HUES6 (cell line): Measurements from ENCODE around the gene AGBL4.

Source experiments
- H3K27ac ChIP-seq: 2 replicates; pipeline ENCODE4 v1.7.0; 2013; ENCODE audit warnings: low read depth, mild to moderate bottlenecking, low read length, inconsistent platforms
- H3K27me3 ChIP-seq: 2 replicates; pipeline ENCODE4 v1.6.1; 2013; ENCODE audit warnings: low read length; ENCODE audit not compliant: control insufficient read depth, insufficient read depth
- H3K36me3 ChIP-seq: 2 replicates; pipeline ENCODE4 v1.6.1; 2013; ENCODE audit warnings: low read length; ENCODE audit not compliant: control insufficient read depth, insufficient read depth
- H3K4me1 ChIP-seq: 2 replicates; pipeline ENCODE4 v1.6.1; 2013; ENCODE audit warnings: low read length; ENCODE audit not compliant: control insufficient read depth, insufficient read depth
- H3K4me3 ChIP-seq: 2 replicates; pipeline ENCODE4 v1.5.1; 2013; ENCODE audit warnings: low read depth, low read length
- H3K9ac ChIP-seq: one replicate; pipeline ENCODE4 v1.6.1; 2013; ENCODE audit warnings: mild to moderate bottlenecking, low read length
- H3K9me3 ChIP-seq: 2 replicates; pipeline ENCODE4 v1.6.1; 2013; ENCODE audit warnings: low read depth, low read length; ENCODE audit not compliant: control insufficient read depth, insufficient read depth

Gene AGBL4

GRCh38 chr1:48773133-48773532, 1250.6 kb downstream of the AGBL4 start:
- H3K9me3 ChIP-seq: no peaks in the 10 kb centered on the region
- H3K9ac ChIP-seq: no peak overlapping the region
- H3K27me3 ChIP-seq: peaks cover 13% of the 10 kb centered on the region
- H3K27ac ChIP-seq: no peak overlapping the region
- no peak overlapping the region for H3K4me3 ChIP-seq
- peaks cover 6% of the 10 kb centered on the region; the same call in 1 of the 2 replicates for H3K4me1 ChIP-seq
- peaks cover 7% of the 10 kb centered on the region; the same call in 1 of the 2 replicates for H3K36me3 ChIP-seq

DNA sequence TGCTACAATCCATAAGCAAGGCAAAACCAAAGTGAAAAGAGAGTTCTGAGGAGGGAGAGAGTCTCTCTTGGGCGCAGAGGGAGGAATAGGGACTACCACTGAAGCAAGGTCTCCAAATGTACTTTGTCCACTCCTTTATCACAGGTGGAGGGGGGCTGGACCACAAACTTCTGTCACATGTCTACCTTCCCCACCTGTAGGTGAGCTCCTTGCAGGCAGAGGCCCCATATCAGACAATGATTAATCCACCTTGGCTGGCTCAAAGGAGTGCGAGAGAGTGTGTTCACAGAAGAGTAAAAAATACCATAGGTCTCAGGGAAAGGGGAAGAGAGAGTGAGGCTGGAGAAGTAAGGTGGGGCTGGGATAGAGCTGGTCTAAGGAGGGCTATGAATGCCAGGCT, 1251.5 kb downstream of the AGBL4 start:
- Histone ChIP-seq H3K4me3 (no peak overlapping the region), H3K27ac (no peak overlapping the region), H3K9ac (no peak overlapping the region), H3K9me3 (no peaks in the 10 kb centered on the region), H3K27me3 (peaks cover 8% of the 10 kb centered on the region), H3K4me1 (peaks cover 6% of the 10 kb centered on the region; the same call in 1 of the 2 replicates), H3K36me3 (peaks cover 7% of the 10 kb centered on the region; the same call in 1 of the 2 replicates)

- H3K4me3 ChIP-seq: no peak overlapping the region
- no peak overlapping the region for H3K9ac ChIP-seq
- no peak overlapping the region for H3K27ac ChIP-seq
- peaks cover 6% of the 10 kb centered on the region; the same call in 1 of the 2 replicates for H3K4me1 ChIP-seq
- H3K36me3 ChIP-seq: peaks cover 8% of the 10 kb centered on the region; the same call in 1 of the 2 replicates
- H3K27me3 ChIP-seq: peaks cover 8% of the 10 kb centered on the region
- H3K9me3 ChIP-seq: no peaks in the 10 kb centered on the region
These were observed 1252.2 kb downstream of the AGBL4 start for GRCh38 chr1:48771561-48771960.

DNA sequence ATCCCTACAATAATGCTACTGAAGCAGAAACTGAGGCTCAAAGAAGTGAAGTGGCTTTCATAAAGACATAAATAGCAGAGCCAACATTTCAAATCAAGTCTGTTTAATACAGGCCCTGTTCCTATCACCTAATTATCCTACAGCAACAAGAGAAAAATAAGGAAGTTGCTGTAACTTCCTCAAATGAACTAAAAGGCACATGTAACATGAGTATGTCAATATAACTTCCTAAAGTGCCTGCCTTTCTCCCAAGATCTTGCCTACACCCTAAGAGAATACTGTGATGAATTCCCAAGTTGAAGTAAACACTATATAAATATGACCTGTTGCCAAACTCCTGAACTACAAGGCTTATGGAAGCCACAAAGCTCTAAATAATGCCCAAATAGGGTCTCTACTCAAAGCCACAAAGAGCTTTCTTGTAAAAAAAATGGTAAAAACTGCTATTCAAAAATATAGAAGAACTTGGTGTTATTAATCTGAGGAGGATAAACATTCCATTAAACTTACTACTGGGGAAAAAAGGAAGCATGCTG, 1255.7 kb downstream of the AGBL4 start:
- Histone ChIP-seq H3K4me3 (no peak overlapping the region), H3K9me3 (no peaks in the 10 kb centered on the region), H3K9ac (no peak overlapping the region), H3K27ac (no peak overlapping the region), H3K27me3 (no peaks in the 10 kb centered on the region), H3K4me1 (no peaks in the 10 kb centered on the region), H3K36me3 (peaks cover 13% of the 10 kb centered on the region)

DNA sequence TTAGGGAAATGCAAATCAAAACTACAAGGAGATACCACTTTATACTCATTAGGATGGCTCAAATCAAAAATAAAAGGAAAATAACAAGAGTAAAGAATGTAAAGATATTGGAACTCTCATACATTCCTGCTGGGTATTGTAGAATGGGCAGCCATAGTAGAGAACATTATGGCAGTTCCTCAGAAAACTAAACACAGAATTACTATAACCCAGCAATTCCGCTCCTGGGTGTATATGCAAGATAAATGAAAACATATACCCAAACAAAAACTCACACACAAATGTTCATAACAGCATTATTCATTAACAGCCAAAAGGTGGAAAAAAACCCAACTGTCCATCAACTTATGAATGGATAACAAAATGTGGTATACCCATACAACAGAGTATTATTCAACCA, 1258.4 kb downstream of the AGBL4 start:
- H3K36me3 ChIP-seq: peaks cover 10% of the 10 kb centered on the region
- no peak overlapping the region for H3K9ac ChIP-seq
- H3K4me3 ChIP-seq: no peak overlapping the region
- no peak overlapping the region for H3K27ac ChIP-seq
- H3K4me1 ChIP-seq: no peaks in the 10 kb centered on the region
- no peaks in the 10 kb centered on the region for H3K9me3 ChIP-seq
- H3K27me3 ChIP-seq: no peaks in the 10 kb centered on the region

- no peak overlapping the region for H3K27ac ChIP-seq
- no peaks in the 10 kb centered on the region for H3K27me3 ChIP-seq
- H3K4me3 ChIP-seq: no peak overlapping the region
- peaks cover 2% of the 10 kb centered on the region; the same call in 1 of the 2 replicates for H3K4me1 ChIP-seq
- no peak overlapping the region for H3K9ac ChIP-seq
- H3K36me3 ChIP-seq: peaks cover 22% of the 10 kb centered on the region
- no peaks in the 10 kb centered on the region for H3K9me3 ChIP-seq
These were observed 1261.8 kb downstream of the AGBL4 start for GRCh38 chr1:48761986-48762385.

GRCh38 chr1:48761411-48761810, 1262.3 kb downstream of the AGBL4 start:
- Histone ChIP-seq H3K9ac (no peak overlapping the region), H3K27ac (no peak overlapping the region), H3K36me3 (peaks cover 20% of the 10 kb centered on the region), H3K4me3 (no peak overlapping the region), H3K27me3 (no peaks in the 10 kb centered on the region), H3K9me3 (no peaks in the 10 kb centered on the region), H3K4me1 (peaks cover 7% of the 10 kb centered on the region)

GRCh38 chr1:48760857-48761256, 1262.9 kb downstream of the AGBL4 start:
- no peak overlapping the region for H3K27ac ChIP-seq
- no peaks in the 10 kb centered on the region for H3K9me3 ChIP-seq
- no peak overlapping the region for H3K4me3 ChIP-seq
- H3K4me1 ChIP-seq: peaks cover 7% of the 10 kb centered on the region
- peaks cover 17% of the 10 kb centered on the region for H3K36me3 ChIP-seq
- H3K9ac ChIP-seq: no peak overlapping the region
- no peaks in the 10 kb centered on the region for H3K27me3 ChIP-seq

DNA sequence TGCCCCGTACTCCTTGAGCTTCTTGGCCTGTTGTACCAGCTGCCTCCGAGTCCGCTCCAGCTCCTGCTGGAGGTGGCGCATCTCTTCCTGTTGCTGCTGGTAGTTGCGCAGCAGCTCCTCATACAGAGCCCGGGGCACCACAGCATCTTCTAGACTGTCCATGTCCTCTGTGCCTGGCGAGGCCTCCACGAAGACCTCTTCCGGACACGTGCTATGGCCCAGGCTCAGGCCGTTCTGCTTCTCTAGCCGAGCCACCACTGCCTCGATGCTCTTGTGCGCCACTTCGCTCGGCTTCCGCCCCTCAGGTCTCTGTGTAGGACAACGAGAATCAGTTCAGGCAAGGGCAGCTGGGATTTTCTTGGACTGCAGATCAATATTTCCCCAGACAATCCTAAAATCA, 1264.8 kb downstream of the AGBL4 start:
- Histone ChIP-seq H3K27ac (no peak overlapping the region), H3K27me3 (no peaks in the 10 kb centered on the region), H3K4me3 (no peak overlapping the region), H3K4me1 (peaks cover 7% of the 10 kb centered on the region), H3K36me3 (peaks cover 17% of the 10 kb centered on the region), H3K9ac (no peak overlapping the region), H3K9me3 (no peaks in the 10 kb centered on the region)

DNA sequence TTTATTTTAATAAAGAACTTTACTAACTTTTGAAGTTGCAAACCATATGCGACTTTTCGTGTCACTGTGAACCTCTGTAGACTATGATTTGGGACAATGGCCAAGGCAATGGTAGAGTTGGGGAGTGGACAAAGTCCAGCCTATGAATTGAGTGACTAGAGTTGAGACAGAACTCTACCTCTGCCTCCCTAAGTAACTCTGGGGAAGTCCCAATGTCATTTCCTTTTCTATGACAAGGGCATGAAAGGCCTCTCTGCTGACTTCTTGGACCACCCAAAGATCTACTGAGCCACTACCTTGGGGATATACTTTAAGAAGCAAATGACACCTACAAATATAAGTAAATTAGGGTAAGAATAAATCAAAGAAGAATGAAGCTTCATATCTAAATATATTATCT, 1266.4 kb downstream of the AGBL4 start:
- Histone ChIP-seq H3K4me3 (no peak overlapping the region), H3K36me3 (peaks cover 17% of the 10 kb centered on the region), H3K9me3 (no peaks in the 10 kb centered on the region), H3K4me1 (peaks cover 7% of the 10 kb centered on the region), H3K27me3 (no peaks in the 10 kb centered on the region), H3K9ac (no peak overlapping the region), H3K27ac (no peak overlapping the region)

GRCh38 chr1:48756683-48757316, 1267.0 kb downstream of the AGBL4 start:
- no peaks in the 10 kb centered on the region for H3K27me3 ChIP-seq
- peaks cover 17% of the 10 kb centered on the region for H3K36me3 ChIP-seq
- no peak overlapping the region for H3K4me3 ChIP-seq
- peaks cover 7% of the 10 kb centered on the region for H3K4me1 ChIP-seq
- no peaks in the 10 kb centered on the region for H3K9me3 ChIP-seq
- H3K27ac ChIP-seq: no peak overlapping the region
- no peak overlapping the region for H3K9ac ChIP-seq
